Lower leg skin (tissue), 3 donors: ENCODE data around the gene UPP1.

Experiments
- POLR2A ChIP-seq, 2 donors: fragments of 450-650 bp; IDR thresholded peaks; one replicate each; pipeline ENCODE4 v1.6.1; 2016 to 2017; ENCODE audit warnings: antibody characterized with exemption in 2 of 2, mild to moderate bottlenecking in 1 of 2, moderate library complexity in 1 of 2
- TF ChIP-seq, protein P1 (sequence below), 3 donors: fragments of 450-650 bp; IDR thresholded peaks; one replicate each; pipeline ENCODE4 v1.5.1; 2016; ENCODE audit warnings: antibody characterized with exemption in 3 of 3, mild to moderate bottlenecking in 3 of 3, moderate library complexity in 2 of 3

DNA sequence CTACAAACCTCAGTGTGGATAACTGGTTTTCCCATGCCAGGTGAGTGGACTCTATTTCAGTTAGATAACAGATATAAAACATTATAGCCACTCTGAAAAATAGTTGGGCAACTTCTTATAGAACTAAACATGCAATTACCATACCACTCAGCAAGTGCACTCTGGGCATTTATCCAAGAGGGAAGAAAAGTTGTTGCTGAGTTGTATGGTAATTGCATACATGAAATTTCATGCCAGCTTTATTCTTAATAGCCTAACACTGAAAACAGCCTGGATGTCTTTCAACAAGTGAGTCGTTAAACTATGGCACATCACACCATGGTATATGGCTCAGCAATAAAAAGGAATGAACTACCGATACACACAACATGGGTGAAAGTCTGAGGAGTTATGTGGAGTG is 10.6 kb upstream of the UPP1 start:
- no peak for TF ChIP-seq POLR2A (IDR thresholded peaks at IDR 0.05)
- TF ChIP-seq, protein P1, sequence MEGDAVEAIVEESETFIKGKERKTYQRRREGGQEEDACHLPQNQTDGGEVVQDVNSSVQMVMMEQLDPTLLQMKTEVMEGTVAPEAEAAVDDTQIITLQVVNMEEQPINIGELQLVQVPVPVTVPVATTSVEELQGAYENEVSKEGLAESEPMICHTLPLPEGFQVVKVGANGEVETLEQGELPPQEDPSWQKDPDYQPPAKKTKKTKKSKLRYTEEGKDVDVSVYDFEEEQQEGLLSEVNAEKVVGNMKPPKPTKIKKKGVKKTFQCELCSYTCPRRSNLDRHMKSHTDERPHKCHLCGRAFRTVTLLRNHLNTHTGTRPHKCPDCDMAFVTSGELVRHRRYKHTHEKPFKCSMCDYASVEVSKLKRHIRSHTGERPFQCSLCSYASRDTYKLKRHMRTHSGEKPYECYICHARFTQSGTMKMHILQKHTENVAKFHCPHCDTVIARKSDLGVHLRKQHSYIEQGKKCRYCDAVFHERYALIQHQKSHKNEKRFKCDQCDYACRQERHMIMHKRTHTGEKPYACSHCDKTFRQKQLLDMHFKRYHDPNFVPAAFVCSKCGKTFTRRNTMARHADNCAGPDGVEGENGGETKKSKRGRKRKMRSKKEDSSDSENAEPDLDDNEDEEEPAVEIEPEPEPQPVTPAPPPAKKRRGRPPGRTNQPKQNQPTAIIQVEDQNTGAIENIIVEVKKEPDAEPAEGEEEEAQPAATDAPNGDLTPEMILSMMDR (IDR thresholded peaks at IDR 0.05), result no peak
